ENCODE data around the gene PKNOX2.
A peak's percentile ranks its signal among the peaks of the same experiment; 100 is the strongest.

Gene PKNOX2

GRCh38 chr11:125239585-125240560, 75.3 kb downstream of the PKNOX2 start:
- DNase-seq, result no peak

GRCh38 chr11:125241104-125241503, 76.6 kb downstream of the PKNOX2 start:
- no peak for DNase-seq

DNA sequence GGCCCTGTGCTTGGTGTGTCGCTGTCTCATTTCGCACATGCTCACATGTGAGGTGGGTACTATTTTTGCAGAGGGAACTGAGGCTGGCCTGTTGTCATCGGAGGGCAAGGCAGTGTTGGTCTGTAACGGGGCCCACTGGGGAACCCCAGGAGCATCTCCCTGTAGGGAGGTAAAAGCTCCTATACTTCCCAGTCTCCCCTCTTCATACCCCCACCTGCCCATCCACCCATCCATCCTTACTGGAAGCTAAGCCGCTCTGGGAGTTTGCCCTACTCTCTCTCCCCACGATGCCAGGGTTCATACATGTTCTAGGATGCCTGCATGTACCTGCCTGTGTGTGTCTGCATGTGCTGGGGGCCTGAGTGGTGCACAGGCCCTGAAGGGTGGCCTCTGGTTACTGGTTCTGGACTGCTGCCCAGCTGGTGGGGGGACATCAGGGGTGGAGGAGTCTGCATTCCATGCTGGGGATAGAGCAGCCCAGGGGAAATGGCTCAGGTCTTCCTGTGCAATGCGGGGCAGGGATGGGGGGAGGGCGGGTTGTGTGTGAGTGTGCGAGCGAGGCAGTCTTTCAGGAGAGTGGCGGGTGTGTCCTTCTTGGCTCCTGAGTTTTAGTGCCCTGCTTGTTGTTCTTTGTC, 77.7 kb downstream of the PKNOX2 start:
- no peak for DNase-seq

- DNase-seq, result no peak
Observed at GRCh38 chr11:125244166-125244565, 79.6 kb downstream of the PKNOX2 start.

GRCh38 chr11:125245299-125245698, 80.7 kb downstream of the PKNOX2 start:
- no peak for DNase-seq

DNA sequence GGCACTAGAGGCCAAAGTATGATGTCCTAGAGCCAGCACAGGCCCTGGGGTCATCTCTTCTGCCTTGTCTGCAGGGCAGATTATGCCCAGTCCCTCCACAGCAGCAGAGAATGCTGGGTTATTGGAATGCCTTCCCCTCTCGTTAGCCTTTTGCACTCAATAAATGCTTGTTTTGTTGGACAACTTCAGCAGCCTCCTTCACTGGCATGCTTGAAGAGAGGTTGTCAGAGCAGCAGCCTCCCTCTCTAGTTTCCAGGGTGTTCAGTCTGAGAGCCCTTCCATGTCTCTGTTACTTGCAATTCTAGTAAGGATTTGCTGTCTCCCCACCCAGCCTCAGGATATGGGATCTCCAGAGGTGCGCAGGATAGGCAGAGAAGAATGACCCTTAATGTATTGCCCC, 82.9 kb downstream of the PKNOX2 start:
- no peak for DNase-seq

GRCh38 chr11:125250318-125251213, 86.0 kb downstream of the PKNOX2 start:
- no peak for DNase-seq

DNA sequence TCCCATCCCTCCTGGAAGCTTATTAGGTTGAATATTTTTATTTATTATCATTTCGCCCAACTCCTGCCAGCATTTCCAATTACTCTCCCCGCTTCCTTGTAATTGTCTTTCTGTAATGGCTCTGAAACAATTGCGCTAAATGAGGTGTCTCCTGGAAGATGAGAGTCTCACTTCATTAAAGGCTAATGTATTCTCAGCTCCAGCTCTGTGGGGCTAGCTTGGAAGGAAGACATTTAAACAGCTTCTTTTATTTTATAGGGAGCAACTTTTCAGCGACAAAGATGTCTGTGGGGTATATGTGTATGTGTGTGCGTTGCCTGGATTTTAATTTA, 86.6 kb downstream of the PKNOX2 start:
- no peak for DNase-seq

DNA sequence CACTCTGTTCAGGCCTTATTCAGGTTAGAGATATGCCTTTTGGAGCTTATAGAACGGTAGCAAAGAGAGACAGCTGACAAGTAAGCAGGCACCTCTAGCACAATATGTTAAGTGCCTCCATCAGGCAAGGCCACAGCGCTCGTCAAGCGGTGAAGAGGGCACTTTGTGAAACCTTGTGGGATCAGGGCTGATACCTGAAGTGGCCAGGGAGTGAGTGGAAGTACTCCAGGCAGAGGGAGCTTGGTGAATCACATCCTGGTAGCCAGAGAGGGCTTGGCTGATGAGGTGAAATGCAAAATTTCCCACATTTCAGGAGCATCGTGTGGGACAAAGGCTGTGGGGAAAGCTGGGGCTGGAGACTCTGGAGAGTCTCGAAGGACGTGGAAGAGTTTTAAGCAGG, 87.4 kb downstream of the PKNOX2 start:
- no peak for DNase-seq

DNA sequence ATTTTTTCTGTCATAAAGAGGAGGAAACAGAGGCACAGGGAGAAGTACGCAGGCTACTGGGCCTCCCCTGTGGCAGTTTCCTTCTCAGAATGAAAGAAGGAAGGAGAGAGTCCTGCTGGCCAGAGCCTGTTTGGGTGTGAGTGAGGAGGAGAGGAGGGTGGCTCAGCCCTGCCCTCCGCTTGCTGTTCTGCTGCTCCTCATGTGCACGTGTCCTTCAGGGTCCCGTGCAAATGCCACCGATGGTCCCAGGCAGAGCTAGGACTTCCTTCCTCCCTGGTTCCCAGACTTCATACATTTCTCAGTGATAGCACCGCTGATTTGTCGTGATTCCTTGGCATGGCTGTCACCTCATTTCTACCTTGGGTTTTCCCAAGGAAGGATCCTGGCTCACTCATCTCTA, 88.7 kb downstream of the PKNOX2 start:
- no peak for DNase-seq

DNA sequence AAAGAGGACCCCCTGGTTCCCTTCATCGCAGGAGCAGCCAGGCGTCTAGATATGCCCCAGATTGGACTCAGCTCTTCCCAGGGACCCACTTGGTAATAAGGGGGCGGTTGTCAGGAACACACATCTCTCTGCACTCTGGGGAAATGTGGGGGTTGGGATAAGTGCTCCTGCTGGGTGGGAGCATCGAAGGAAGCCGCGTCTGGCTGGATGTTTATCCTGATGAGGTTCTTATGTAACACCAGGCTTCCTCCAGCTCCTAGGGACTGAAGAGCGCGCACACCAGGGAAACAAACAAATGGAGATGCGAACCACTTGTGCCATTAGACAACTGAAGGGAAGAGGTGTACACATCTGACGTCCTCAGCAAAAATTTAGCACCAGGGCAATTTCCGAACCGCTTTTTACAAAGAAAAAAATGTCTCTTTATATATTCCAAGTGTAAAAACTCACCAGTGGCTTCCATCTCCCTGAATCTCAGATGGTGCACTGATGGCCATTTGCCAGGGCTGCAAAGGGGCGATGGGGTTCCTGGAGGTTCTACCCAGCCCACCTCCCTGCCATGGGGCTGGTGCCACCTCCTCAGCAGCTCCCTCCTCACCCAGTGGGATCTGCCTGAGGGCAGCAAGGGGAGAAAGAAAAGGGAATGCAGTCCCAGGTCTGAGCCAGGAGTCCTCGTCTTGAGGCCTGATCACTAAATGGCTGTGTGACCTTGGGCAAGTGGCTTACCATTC, 89.4 kb downstream of the PKNOX2 start:
- DNase-seq, result no peak

- DNase-seq, result no peak
Observed at GRCh38 chr11:125256541-125257189, 92.1 kb downstream of the PKNOX2 start.

DNA sequence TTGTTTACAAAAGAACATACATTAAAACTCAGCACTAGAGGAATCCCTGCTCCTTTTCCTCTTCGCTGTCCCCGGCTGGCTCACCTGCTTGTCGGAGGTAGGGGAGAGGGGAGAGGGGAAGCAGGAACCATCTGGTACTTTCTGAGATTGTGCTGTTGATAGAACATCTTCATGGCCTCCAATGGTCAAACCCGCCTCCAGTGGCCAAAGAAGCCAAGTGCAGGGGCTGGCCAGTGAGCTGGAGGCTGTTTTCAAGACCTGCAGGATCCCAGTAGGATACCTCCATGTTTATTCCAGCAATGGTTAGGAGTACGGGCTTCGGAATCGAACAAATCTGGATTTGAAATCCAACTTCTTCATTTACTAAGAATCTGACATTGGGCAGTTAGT, 92.6 kb downstream of the PKNOX2 start:
- DNase-seq, result peak; percentile 10

GRCh38 chr11:125257751-125258150, 93.2 kb downstream of the PKNOX2 start:
- no peak for DNase-seq

DNA sequence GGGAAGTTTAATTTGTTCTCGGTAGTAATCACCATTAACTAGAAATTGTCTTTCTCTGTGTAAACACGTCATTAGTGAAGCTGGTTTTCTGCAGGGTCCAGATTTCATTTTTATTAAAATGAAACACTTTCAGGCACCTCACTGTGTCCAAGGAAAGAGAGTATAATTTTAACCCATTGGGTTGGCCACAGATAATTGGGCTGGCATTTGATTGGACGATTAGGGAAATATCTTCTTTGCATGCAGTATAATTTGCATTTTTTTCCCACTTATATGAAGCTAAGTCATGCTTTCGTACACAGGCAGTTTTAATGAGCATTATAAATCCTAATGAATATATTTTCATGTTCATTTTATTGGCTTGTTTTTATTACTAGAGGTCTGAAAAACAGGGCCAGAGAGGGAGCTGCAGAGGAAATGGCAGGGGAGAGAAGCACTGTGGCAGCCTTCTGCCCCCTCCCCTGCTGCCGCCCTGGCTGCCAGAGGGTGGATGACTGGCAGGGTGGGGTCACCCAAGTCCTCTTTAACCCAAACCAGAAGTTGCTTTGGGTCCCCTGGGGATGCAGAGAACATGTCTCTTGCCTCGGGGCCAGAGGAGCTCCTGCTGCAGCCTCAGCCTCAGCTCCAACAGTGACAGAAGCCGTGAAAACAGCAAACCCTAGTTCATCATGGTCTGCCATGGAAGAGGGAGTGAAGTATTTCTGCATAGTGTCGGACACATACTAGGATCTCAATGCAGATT, 93.9 kb downstream of the PKNOX2 start:
- DNase-seq, result no peak

DNA sequence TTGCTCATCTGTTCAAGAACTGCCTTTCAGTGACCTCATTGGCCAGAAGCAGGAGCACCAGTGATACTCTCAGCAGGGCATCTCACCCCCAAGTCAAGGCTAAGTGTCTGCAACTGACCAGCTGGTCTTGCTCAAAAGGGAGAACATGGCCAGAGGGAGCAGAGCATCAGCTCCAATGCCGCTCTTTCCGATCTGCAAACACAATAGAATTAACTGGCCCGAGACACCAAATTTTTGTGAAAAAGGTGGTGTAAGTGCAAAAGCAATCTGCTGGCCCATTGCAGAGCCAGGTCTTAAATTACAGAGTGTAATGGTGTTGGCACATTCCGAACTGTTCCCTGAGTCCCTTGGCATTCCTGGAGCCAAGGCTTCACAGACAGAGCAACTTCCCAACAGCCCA, 97.0 kb downstream of the PKNOX2 start:
- DNase-seq, result no peak

- DNase-seq, result no peak
Observed at GRCh38 chr11:125262194-125262829, 97.8 kb downstream of the PKNOX2 start.

- DNase-seq, result no peak
Observed at GRCh38 chr11:125262830-125263218, 98.3 kb downstream of the PKNOX2 start.

GRCh38 chr11:125263268-125263790, 98.8 kb downstream of the PKNOX2 start:
- DNase-seq, result no peak
